Activated T-helper 1 cell treated with Interleukin-2 at 50 U/mL for 16 hours (primary cell): ENCODE measurements around the gene CCDC158.

ENCODE experiments used
- DNase-seq: peaks from one replicate; pipeline ENCODE4 v3.0.0-alpha.2; 2020; ENCODE audit warnings: low read depth

Gene CCDC158

DNA sequence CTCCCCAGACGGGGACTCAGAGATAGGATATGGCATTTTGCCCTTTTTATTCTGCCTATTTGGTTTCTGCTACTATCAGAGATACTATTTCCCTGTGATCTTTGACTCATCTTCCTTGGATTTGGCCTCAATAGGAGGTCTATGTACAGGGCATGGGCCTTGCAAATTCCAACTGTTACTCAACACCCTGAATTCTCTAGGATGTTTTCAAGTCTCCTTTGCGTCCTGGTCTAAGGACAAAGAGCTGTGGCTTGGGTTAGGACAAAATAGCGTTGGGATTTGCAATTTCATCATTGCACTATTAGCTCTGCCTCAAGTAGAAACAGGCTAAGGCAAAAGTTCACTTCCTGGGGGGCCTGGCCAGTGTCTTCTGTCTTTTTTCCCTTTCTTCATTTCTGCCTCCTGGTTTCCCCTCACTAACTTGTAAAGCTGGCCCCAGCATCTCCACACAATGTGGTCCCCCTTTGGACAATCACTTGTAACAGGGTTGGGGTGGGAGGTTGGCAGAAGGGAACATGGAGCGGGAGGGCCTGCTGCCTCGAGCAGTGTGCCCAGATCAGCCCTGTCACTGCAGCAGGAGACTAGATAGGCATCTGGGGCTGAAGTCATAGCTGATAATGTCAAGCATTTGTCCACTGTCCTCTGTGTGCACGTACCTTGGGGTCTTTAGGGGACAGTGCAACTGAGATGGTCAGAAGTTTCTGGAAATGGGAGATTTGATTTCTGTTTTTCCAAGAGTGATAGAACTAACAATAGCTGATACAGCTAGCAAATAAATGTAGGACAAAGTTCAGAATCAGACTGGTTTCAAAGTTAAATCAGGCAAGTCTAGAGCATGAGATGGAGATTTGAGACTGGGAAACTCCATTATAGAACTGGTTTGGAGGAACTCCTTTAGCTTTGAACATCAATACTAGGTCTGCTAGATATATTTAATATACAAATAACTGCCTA lies 140.2 kb downstream of the CCDC158 start:
- DNase-seq: no peak

DNA sequence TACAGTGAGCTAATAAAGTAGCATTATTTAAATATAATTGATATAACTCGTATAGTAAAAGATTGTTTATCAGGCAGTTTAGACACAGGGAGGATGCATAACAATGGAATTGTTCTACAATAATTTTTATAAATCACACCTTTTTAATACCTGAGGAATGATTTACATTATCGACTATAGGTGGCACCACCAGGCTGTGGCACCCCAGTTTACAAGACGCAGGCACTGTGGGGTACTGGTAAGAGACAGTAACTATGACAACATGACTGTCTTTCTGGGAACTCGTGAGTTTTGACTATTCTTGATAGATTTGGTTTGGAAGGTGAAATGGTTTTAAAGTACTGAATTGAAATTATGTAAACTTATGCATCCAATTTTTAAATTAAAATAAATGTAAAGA lies 141.5 kb downstream of the CCDC158 start:
- DNase-seq: no peak

DNA sequence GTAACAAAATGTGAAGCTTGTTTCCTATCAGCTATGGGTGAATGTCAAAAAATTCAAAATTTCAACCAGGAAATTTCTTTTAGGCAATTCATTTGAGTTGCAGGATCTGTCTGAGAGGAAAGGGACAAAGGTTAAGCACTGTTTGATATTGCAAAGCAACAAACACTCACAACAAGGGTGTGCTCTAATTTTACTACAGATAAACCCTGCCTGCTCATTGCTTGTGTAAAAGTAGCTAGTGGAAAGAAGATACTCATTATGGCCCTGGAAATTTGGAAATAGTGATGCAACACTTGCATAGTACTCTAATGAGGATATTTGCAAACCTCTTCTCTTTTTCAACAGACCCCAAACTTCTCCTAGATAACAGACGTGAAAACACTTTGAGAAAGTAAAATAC lies 142.4 kb downstream of the CCDC158 start:
- DNase-seq: no peak

DNA sequence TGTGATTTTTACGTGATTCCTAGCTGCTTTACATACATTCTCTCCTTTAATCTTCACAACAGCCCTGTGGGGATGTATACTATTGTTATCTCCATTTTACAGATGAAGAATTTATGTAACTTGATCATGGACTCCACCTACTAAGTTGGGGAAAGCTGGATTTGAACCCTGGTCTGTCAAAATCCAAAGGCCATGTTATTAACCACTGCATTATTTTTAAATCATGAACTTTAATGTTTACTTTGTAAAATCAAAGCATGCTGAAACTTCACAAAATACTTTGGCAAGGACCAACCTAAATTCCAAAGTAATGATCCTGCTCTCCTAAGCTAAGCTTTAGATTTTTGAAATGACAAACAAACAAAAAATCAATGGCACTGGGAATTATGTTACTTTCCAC lies 143.3 kb downstream of the CCDC158 start:
- DNase-seq: no peak

DNA sequence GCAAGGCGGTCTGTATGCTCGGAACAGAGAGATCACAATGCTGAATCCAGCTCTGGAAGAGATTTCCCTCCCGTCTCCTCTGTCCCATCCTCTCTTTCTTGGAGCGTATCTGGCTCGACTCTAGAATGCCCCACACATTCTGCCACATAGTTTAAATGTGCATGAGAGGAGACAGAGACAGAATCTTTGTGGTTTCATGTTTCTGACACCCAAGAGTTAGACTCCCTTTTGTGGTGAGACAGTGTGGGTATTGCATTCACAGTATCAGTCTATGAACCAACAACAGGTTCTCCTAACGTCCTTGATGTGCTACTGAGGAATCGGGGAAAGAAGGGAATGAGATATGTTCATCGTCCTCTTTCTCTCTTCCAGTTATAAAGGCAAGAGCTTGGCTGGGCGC lies 144.1 kb downstream of the CCDC158 start:
- no peak for DNase-seq

DNA sequence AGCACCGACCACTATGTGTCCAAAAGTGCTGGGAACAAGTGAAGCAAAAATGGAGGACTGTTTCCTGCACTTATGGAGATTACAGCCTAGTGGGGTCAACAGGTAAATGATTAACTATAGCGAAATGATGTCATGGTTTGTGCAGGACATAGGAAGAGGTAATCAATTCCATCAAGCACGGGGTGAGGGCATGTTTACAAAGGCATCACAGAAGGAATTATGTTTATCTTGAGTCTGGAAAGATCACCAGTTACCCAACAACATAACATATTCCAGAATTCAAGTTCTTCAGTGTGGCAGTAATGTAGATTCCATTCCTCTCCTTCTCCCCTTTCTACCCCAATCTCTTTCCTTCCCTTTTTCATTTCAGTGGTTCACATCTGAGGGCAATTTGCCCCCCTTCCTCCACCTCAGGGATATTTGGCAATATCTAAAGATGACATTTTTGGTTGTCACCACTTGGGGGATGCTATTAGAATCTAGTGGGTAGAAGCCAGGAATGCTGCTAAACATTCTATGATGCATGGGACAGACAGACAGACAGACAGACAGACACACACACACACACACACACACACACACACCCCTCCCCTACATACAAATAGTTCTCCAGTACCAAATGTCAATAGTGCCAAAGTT lies 145.3 kb downstream of the CCDC158 start:
- DNase-seq: no peak

DNA sequence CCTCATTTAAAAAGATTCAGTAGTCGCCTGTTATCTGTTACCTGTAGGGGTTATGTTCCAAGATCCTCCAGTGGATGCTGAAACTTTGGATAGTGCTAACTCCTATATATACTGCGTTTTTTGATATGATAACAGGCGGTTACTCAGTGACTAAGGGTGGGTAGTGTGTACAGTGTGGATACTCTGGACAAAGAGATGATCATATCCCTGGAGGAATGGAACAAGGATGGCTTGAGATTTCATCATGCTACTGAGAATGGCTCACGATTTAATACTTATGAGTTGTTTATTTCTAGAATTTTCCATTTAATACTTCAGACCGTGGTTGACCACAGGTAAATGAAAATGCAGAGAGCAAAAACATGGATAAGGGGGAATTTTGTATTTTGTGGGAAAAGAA lies 147.9 kb downstream of the CCDC158 start:
- no peak for DNase-seq

DNA sequence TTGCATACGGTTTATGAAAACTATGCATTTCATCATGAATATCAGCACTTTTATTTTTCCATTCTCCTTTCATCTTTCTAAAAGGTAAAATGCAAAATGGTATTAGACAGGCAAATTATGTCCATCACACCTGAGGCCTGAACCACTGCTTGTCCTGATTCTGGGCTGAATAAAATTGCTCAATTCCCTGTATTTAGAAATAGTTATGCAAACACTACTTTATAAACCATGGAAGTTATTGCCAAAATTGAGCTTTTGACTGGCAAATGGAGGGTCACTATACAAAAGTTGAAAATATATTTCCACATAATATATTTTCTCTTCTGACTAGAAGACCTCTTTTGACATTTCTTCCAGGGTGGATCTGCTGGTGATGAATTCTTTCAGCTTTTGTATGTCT lies 148.4 kb downstream of the CCDC158 start:
- DNase-seq: no peak

DNA sequence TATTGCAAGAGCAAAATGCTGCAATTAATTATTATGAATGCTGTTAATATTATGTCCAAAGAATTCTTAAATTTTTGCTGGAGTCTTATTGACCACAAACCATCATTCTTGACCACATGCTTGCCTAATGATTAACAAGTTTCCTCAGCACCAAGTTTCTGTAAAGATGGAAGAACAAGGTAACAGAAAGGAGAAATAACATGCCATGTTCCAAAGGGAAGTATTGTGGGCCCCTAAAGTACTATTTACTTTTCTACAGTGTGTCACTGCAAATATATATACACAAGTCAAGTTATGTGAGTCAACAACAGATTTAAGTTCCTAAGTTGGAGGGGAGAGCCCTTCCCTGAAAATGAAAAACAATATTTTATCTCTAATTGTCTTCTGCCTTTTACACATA lies 148.9 kb downstream of the CCDC158 start:
- no peak for DNase-seq

DNA sequence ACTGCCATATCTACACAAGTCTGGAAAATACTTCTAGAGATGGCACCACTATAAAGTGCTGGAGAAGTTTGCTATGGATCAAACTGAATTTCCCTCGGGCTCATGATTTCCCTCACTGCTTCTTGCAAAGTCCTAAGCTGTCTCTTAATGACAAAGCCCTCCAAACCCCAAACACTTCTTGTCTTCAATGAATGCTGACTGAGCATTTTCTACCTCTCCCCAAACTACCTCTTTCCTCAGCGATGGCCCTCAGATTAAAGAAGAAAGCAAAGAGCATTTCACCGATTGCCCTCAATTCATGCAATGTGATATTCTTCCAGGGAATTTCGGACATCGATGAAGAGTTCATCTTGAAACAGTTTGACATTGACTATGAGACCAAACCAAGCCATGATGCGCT lies 149.7 kb downstream of the CCDC158 start:
- DNase-seq: no peak

DNA sequence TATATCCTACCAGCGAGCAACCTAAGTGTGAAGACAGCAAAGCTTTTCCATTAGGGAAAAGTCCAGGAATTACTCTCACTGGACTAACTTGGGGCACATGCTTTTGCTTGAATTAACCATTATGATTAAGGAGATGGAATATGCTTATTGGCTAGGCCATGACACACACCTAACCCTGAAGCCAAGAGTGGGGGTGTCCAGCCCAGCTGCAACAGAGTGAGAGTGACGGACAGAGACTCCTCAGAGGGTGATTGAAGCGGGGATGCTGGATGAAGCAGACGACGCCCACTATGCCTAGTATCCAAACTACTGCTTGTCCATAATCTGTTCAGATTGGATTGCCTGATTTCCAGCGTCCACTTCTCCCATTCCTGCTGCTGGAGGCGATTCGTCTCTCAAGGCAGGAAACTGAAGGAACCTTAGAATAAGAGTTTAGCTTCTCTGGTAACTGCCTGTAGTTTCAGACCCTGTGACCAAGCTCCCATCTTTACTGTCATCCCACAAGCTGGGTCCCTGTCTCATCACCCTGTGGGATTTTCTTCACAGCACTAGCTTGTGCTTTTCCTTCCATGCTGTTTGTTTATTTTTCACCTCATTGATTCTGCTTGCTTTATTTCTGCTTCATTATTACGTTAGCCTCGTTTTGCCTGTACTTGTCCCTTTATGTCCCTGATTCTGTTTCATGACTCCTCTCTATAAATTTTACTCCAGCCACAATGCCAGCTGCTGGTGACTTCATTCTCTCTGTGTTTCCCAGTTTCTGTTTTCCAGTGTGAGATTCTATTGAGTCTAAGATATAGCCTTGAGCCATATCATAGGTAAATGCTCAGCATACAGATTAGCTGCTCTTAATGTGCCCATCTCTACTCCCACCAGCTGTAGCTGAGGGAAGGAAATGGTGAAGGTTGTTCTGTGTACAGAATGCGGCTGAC lies 150.4 kb downstream of the CCDC158 start:
- DNase-seq: no peak

DNA sequence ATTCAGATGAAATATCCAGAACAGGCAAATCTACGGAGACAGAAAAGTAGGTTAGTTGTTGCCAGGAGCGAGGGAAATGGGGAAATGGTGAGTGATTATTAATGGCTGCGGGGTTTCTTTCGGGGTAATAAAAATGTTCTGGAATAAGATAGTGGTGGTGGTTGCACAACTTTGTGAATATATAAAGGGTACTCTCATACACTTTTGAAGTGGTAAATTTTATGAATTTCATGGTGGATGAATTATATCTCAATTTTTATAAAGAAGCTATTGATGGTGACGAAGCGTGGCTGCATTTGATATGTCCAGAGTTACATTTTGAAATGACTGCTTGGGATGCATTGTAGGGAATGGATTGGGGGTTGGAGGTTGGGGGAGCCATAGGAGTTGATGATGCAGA lies 153.1 kb downstream of the CCDC158 start:
- DNase-seq: no peak

DNA sequence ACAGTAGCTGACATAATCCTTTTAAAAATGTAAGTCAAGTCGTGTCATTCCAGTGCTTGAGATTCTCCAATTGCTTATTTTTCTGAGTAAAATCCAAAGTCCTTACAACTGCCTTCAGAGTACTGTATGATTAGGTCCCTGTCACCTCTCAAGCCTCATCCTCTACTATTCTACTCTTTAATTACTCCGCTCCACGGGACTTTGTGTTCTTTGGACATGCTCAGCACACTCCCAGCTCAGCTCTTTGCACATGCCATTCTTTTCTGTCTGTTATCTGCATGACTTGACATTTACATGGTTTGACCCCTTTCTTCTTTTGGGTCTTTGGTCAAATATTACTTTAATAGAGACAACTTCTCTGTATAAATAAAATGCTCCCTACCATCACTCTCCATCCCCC lies 154.3 kb downstream of the CCDC158 start:
- DNase-seq: no peak

DNA sequence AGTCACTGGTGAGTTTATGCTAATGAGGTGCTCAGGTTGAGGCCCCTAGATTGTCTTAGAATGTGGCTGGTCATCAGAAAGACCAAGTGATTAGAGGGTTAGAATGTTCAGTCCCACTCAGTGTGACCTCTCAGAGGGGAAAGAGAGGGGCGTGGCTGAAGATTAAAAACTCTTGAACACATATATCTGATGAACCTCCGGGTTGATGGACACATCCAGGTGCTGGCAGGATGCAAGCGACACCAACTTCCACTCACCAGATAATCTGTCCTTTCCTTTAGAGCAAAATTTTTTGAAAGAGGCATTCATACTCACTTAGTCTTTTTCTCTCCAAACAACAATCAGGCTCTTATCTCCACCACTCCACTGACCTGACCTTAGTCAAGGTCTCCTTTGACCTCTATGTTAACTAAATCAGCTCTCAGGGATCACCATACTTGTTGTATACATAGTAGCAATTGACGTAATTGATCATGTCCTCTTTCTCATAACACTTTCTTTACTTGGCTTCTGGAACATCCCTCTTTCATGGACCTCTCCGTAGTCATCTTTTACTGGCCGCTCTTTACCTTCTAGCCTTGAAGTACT lies 155.2 kb downstream of the CCDC158 start:
- DNase-seq: no peak
